Fibroblast of upper back skin (primary cell): ENCODE results near the gene CACNA2D4.

ENCODE experiments used
- DNase-seq: peaks from one replicate; pipeline ENCODE4 v3.0.0-alpha.2; 2013

CACNA2D4 gene

DNA sequence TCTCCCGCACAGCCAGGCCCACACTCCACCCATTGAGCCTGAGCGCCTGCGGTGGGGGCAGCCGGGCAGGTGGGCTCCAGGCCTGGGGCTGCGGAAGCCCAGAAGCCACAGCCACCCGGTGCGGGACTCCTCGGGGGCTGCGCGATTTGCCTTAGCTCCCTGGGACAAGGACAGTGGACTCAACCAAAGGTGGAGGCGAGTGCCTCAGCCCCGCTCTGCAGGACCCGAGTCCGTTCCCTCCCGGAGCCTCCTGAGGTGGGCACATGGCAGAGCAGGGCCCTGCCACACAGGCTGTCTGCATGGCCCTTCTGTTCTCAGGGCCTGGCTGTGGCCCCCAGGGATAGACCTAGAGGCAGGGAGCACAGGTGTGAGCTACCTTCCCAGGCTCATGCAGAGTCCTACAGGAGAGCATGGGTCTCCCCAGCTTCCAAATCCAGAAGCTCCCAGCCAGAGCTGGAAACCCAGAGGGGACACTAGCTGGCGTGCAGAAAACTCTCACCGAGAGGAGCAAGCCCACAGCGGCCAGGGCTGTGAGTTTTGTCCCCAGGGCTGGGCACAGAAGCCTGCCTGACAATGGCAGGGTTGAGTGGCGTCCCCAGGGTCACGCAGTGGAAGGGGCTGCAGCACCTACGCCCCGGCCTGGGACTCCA is 120.3 kb downstream of the CACNA2D4 start:
- no peak for DNase-seq

DNA sequence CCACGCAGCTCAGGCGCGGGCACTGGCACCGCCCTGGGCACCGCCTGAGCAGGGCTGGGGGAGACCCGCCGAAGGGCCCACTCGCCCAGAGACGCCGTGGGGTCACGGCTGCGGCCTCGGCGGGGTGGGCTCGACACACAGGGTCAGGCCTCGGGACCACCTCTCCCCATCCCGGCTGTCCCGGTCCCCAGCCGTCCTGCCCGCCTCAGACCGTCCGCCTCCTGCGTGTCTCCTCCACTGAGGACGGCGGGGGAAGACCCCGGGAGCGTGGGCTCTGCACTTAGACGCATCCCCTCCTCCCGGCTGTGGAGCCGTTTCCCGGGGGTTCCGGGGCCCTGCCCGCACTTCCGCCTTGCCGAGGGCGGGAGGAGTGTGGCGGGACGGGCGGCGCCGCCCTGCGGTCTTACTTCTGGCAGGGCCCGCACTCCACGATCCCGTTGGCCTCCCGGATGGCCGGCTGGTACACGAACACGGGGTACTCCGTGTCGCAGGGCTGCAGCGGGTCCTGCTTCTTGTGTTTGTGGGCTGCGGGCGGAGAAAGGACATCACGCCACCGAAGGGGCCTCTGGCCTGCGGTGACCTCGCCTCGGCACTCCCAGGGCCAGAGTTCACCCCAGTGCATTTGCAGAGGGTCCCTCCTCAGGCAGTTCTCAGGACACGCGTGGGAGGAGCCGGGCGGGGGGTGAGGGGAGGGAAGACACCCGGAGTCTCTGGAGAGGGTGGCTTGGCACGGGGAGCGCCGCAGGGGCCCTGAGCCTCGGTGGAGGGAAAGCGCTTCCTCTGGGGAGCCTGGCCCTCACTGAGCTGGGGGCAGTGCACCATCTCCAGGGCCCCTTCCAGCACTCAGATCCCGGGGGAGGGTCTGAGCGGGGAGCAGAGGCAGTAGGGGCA is 121.2 kb downstream of the CACNA2D4 start:
- no peak for DNase-seq

DNA sequence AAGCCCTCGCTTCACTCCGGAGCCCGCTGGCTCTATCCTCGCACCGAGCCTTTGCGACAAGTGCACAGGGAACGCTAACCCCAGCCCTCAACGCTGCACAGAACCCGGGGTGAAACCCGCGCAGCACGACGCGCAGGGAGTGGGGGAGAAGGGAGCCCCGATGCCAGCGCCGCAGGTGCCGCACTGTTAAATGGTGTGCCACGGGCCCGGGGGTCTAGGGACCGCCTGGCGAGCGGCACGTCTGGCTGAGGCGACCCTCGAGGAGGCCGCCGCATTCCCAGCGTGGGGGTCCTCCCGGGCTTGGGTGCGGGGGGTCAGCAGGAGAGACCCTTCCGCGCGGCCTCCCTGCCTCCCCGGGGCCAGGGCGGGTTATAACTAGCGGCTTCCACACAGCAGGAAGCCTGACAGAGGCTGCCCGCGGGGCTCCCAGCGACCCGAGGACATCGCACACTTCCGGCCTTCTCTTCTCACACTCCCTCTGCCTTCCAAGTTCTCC is 121.9 kb downstream of the CACNA2D4 start:
- no peak for DNase-seq

DNA sequence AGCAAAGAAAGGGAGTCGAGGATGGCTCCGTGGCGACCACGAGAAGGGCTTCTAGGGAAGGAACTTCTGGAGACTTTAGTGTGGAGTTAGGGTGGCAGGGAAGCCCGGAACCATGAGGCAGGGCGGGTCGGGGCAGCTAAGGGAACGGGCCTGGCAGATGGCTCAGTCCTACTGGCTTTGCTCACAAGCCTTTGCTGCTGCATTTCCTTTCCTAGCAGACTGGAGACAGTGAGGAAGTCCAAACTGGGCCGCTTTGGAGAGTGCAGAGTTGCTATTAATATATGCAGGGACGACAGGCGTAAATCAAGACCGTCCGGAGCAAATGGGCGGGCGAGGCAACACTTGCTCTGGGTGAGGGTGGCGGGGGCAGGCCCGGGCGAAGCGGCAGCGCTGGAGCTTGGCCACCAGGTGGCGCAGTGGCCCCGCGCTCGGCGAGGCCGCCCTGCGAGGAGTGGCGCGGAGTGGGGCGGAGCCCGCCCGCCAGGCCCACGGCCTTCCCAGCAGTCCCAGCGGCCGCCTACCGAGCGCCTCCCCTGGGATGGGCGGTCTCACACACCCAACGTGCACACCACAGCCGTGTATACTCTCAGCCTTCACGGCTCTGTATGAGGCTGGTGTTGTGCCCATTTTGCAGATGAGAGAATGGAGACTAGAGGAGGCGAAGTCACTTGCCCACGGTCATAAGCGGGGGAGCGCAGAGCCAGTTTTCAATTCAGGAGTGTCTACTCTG is 122.5 kb downstream of the CACNA2D4 start:
- DNase-seq, result peak; percentile 89

DNA sequence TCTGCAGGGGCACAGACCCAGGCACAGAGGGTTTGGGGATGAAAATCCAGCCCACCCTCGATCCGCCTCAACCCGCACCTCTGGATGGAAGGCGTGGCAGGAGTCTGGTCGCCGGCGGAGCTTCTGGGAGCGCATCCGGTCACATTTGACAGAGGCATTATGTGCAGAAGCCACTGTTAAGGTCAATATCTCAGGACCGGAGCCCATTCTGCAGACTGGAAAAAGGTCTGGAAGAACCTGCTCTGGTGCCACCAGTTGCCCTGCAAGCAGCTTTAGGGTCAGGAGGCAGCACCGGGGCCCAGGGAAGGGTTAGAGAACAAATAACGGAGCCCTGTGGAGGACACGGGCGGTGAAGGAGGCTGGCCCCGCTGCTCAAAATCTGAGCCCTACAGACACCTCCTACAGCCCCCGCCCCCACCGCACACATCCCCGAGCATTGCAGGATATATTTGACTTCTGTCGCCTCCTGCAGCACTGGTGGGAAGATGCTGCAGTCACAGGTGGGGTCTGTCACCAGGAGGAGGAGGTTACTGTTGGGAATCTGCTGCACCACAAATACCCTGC is 123.1 kb downstream of the CACNA2D4 start:
- no peak for DNase-seq

DNA sequence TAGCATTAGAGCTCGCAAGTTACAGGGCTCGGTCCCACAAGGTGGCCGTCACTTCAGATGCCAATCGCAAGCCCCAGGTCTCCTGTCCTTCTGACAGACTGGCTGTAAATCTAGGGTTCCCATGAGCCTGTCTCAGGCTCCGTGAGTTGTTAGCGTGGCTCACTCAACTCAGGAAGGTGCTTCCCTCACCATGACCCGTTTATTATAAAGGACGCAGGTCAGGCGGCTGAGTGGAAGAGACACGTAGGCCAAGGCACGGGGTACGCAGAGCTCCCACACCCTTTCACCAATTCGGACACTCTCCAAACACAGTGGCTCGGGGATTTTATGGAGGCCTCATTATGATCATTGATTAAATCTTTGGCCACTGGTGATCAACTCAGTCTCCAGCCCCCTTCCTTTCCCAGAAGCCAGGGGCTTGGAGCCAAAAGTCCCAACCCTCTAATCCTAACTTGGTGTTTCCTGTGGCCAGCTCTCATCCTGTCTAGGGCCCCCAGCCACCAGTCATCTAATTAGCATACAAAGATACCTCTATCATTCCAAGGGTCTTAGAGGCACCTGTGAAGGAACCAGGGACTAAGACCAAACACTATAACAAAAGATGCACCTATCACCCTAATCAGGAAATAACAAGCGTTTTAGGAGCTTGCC is 123.9 kb downstream of the CACNA2D4 start:
- DNase-seq, result no peak

DNA sequence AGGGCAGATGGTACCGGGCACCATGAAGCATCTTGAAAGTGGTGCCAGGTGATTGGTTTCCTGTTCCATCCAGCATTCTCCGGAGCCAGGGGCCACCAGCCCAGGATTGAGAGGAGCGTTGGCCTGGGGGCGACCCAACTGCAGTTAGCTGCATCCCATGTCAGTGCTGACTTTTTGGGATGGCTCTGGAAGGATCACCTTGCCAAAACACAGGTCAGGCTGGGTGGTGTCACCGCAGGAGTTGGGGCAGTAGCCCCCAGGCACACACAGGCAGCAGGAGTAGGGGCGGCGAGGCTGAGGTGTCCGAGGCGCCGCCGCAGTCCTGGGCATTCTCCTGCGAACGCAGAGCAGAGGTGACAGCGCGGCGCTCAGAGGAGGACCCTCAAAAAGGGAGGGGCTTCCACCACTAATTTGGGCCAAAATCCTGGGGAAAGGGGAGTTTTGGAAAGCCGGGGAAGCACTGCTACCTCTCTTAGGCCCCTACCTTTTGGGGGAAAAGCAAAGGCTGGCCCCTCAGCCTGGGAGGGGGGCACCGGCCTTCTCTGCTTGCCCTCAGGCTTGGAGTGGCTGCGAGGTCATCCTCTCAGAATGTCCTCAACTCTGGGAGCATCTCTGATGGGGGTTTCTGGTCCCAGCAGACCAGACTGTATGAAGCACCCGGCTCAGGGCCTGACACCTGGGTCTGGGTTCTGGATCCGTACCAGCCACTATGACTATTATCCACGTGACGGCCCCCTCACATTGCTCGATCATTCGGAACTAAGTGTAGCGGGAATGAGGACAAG is 124.8 kb downstream of the CACNA2D4 start:
- no peak for DNase-seq

DNA sequence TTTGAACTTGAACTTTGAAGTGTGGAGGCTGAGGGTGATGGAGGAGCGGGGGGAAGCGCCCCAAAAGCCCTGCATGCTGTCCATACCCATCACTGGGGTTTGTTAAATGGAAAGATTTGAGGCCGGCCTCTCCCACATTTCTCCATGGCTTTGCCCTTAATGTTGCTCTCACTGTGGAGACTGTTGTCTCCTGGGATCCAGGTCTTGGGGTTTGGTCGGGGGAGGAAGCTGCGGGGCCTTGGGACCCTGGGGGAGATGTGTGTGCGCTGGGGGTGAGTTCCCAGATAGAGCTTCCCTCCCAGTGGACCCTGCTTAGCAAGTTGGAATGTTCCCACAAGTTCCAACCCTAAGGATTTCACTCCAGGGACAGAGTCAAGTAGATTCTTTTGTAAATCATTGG is 126.0 kb downstream of the CACNA2D4 start:
- no peak for DNase-seq

DNA sequence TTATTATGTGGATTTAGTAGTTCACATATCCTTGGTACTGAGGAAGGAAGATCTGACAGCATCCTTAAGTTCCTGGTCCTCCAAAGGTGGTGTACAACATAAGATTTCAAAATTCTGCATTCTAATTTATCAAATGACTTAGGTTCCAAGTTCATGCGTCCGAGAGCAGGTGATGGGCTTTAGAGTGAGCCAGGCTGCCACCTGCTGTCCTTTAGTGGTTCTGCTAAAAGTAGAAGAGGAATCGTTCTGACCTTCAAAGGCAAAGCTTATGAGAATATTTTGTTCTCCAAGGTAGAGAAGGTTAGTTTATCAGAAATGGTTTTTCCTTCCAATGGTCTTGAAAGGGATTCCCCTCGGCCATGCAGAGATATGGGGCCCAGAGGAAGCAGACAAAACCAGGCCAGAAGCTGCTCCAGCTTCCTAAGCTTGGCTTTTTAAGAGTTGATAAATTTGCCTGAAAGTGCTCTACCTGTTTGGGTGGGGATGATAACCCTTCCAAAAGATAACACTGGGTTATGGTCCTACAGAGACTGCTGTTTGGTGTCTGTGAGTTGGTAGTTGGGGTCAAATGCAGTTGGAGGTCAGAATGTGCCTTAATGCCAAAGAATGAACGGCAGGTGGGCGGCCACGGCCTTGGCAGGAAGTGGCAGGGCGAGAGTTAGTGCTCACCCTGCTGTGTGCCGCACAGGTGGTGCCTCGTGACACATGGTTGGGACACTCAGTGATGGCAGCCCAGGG is 127.2 kb downstream of the CACNA2D4 start:
- DNase-seq, result peak; percentile 61

DNA sequence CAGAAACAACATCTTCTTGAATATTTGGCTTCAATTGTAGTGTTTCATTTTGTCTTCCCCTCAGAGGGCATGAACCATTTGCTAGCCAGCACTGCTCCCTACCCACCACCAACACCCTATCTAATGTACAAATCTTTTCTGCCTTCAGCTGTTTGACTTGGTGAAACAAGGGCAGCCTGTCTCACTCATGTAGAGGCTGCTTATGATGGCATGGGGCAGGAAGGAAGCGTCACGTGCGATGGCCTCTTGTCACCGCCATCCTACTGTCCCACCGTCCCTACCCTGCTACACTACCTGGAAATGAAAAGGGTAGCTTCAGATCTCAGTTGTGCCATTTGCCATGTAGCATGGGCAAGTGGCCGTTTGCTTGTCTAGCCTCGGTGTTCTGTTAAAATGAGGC is 128.0 kb downstream of the CACNA2D4 start:
- no peak for DNase-seq

DNA sequence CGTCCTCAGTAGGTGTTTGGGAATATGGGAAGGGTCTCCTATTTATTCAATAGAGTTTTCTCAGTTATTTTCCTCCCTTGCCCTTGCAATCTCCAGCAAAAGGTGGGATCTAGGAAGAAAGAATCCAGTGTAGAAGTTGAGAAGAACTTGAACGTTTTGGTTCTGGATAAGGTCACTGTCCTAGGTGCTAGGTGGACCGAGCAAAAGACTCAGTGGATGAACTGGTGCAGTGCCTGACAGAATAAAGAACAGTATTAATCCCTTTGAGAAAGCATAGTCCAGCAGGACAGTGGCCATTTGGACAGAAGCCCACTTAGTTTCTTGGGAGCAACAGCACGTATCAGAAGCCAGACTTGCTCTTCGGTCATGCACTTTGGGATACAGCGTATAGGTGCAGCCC is 130.7 kb downstream of the CACNA2D4 start:
- DNase-seq, result no peak

DNA sequence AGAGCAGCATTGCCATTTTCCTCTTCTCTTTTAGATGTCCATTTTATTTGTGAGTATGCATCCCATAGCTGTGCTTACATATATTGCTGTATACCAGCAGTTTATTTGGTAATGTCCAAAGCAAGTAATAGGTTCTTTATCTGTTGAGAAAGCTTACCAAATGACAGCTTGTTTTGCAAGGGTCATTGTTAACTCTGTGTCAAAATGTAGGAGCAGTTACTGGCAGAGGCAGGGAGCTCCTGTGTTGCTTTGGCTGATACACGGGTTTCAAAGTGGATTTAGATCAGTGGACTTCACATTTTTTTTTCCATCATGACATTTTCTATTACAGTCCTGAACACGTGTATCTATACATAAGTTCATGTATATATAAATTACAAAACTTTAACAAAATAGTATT is 136.2 kb downstream of the CACNA2D4 start:
- DNase-seq, result no peak

DNA sequence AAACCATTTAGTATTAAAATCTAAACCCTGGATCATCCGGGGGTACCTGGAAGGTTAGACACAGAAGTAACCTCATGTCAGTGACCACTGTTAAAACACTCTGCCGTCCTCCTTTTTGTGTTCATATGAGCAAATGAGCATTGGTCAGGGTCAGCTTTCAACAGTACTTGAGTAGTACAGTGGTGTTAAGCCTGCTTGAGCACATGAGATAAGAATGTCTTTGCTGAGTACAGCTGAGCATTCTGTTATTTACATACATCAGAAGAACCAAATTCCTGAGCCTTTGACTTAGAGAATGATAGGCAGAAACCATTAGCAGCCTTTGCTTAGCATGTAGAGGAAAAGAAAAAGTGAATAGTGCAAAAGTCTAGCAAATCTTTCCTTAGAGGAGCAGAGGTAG is 136.7 kb downstream of the CACNA2D4 start:
- no peak for DNase-seq

DNA sequence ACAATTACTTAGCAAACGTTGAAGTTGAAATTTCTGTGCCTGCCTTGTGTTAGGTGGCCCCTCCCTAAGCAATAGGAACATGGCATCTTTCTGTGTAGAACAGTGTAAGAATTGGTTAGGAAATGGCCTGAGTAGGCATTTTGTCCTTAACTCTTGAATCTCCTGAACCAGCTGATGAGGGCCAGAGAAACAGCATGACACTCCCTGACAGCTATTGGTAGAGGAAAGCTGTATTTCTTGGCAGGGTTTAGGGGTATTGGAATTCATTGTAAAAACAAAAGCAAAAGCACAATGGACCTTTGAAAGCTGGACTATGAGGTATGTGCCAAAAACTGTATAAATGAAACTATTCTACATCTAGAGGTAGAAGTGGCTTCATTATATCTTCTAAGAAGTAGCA is 138.7 kb downstream of the CACNA2D4 start:
- DNase-seq, result peak; percentile 72

DNA sequence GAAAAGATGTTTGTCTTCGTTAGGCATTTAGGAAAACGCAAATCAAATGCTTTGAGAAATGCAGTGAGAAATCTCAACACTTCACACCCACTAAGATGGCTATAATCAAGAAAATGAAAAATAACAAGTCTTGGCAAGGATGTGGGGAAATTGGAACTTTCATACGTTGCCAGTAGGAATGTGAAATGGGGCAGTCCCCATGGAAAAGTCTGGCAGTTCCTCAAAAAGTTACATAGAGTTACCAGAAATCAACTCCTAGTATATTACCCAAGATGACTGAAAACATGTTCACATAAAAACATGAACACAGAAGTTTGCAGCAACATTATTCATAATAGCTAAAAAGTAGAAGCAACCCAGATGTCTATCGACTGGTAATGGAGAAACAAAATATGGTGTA is 139.5 kb downstream of the CACNA2D4 start:
- DNase-seq, result no peak

DNA sequence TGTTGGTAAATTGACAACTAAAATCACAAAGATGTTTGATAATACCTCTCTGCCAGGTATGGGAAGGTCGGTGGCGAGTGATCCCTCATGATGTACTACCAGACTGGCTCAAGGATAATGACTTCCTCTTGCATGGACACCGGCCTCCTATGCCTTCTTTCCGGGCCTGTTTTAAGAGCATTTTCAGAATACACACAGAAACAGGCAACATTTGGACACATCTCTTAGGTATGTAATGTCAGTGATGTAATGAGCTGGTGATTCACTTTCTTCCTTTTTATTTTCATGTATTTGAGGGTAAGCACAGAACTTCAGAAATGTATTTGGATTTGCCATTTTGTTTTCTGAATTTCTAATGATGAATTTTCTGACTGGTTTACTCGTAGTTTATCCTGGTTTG is 140.7 kb downstream of the CACNA2D4 start:
- peak; percentile 78 for DNase-seq

DNA sequence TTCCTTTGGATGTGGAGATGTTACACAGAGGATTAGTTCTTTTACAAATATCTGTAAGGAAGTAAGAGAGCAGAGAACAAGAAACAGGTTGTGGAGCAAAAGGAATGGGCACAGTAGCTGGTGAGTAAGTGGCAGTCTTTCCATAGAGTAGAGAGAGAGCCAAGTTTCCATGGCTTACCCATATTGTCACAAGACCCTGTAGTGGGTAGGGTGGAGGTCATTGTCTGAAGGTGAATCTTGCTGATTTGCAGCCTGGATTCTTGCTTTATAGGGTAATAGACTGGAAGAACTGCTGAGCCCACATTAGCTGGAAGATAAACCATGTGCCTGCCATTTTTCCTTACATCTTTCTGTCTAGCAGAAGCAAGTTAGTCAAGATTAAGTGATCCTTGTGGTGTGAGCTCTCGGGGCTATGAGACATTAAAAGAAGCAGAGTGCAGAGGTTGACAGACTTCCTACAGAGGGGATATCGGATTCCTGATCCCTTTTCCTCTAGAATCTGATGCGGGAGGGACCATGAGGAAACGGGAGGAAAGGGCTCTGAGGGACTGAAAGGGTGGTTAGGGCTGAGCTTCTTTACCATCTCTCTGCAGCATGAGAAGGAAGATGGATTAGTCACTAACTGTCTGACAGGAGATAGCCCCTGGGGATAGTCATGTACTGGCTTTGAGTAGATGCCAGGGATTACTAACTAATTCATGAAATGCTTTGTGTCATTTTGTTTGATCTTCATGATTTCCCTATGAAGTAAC is 142.1 kb downstream of the CACNA2D4 start:
- DNase-seq, result peak; percentile 86

DNA sequence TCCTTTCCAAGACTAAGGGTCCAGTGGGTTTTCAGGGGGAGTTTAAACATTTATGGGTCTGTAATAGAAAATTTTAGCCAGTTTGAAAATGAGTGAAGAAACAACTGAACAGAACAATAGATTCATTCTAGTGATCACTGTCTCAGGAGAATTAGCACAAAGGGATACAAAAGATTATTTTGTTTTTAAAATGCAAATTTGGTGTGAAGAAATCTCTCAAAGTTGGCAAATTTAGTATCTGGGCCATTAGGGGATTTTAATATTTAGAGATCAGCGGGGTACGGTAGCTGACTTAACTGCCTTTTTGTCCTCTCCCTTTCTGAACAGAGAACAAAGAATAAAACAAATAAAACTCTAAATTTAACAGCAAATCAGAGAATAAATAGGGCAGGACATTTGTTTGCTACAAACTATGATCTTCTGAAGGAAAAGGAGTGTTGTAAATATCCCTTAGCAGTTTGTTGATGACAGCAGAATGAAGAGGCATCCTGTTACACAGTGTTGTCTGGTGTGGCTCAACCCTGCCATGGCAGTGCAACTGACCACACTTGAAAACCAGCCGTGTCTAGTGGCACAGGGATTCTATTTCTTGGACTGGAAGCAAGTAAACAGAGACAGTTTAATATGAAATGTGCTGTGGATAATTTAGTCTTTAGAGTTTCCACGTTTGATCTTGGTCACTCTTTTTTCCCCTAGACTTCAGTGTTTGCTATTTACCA is 144.4 kb downstream of the CACNA2D4 start:
- DNase-seq, result no peak

DNA sequence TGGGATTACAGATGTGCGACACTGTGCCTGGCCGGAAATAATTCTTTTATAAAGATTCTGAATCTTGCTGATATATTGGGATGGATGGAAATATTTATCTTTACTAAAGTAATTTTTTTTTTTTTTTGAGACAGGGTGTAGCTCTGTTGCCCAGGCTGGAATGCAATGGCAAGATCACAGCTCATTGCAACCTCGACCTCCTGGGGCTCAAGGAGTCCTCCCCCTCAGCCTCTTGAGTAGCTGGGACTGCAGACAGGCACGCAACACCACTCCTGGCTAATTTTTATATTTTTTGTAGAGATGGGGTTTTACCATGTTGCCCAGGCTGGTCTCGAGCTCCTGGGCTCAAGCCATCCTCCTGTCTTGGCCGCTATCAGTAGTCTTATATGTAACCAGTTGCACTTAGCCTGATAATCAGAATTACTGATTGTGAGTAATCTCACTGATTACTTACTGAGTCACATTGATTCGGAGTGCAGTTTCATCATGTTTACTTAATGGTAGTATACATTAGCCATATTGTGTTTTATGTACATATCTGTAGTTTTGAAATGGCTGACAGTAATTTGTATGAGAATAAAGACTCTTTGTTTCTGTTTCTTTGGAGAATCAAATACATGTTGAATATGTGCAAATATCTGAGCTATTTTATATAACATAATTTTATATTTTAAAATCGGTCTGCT is 148.5 kb downstream of the CACNA2D4 start:
- DNase-seq, result no peak
